K562 (cell line): Measurements from ENCODE around the gene BIK. TPM values are rescaled to one million over a fixed set of nuclear protein-coding genes. Genes with fewer than 3 reads are reported as not detected.

ENCODE experiments used
- ATAC-seq: fragments of 200-7000 bp; cut with Tn5 transposase; 3 replicates; pipeline ENCODE4 v1.9.1; 2020; ENCODE audit warnings: moderate library complexity
- BruUV-seq: library from RNA; stranded (reverse); fragments of 400-500 nt; replicated peaks from 2 replicates; lab custom pipeline; 2021; lab: Mats Ljungman, UMichigan
- CTCF ChIA-PET: fragments of 300-600 bp; formaldehyde crosslinking; extraction: SDS; loops from one replicate; lab custom pipeline; 2021; ENCODE audit warnings: low intra/inter-chr PET ratio; lab: Yijun Ruan, JAX
- POLR2A ChIA-PET: fragments of 300-600, 350-650 bp; sonication (Branson Sonifier 250); formaldehyde crosslinking; extraction: SDS; loops from one replicate; lab custom pipeline; 2021; ENCODE audit warnings: antibody characterized with exemption, inconsistent platforms; lab: Yijun Ruan, JAX
- DNase-seq, 4 experiments: peaks; one replicate each; pipeline versions ENCODE4 v3.0.0 to v3.0.0-alpha.2; 2011 to 2018; ENCODE audit warnings: low spot score in 3 of 4, mixed read lengths in 3 of 4; ENCODE audit errors: extremely low read depth in 1 of 4
- FAIRE-seq: peaks from 2 replicates; lab custom pipeline; 2011; peaks lifted over from hg19 to GRCh38; lab: Jason Lieb, UNC
- H2AFZ ChIP-seq: 2 replicates; pipeline ENCODE4 v1.6.0; 2011; ENCODE audit warnings: low read depth, low read length, control low read depth, inconsistent platforms
- H3K27ac ChIP-seq: fragments of 200-600 bp; 3 replicates; pipeline ENCODE4 v1.8.0; 2011; ENCODE audit warnings: low read depth, mild to moderate bottlenecking, control low read depth, inconsistent platforms, low read length, moderate library complexity, mixed read lengths; ENCODE audit errors: extremely low read depth
- H3K27me3 ChIP-seq, 2 experiments: fragments of 300-600 bp in 1 of 2; 2 replicates in 1 of 2; 3 replicates in 1 of 2; pipeline versions ENCODE4 v1.6.0 to v1.8.0; 2011; ENCODE audit warnings: inconsistent platforms in 2 of 2, low read length in 2 of 2, mild to moderate bottlenecking in 1 of 2, mixed read lengths in 1 of 2, moderate library complexity in 1 of 2; ENCODE audit not compliant: control insufficient read depth in 2 of 2, insufficient read depth in 2 of 2
- H3K36me3 ChIP-seq: fragments of 300-600 bp; 3 replicates; pipeline ENCODE4 v1.8.0; 2011; ENCODE audit warnings: mild to moderate bottlenecking, low read length, inconsistent platforms; ENCODE audit not compliant: control insufficient read depth, insufficient read depth
- H3K4me1 ChIP-seq, 2 experiments: fragments of 200-600 bp in 1 of 2; replicated peaks in 1 of 2; 2 replicates in 1 of 2; 3 replicates in 1 of 2; pipeline versions ENCODE4 v1.5.1 to v1.8.0; 2011; ENCODE audit warnings: inconsistent platforms in 2 of 2, low read length in 2 of 2, mild to moderate bottlenecking in 1 of 2, mixed read lengths in 1 of 2, moderate library complexity in 1 of 2; ENCODE audit not compliant: control insufficient read depth in 2 of 2, insufficient read depth in 2 of 2
- H3K4me2 ChIP-seq: 2 replicates; pipeline ENCODE4 v1.6.1; 2011; ENCODE audit warnings: low read length, control low read depth, inconsistent platforms, mixed read lengths; ENCODE audit not compliant: insufficient read depth
- H3K4me3 ChIP-seq: fragments of 200-600 bp; sonication (generic), shearing (Covaris generic); 2 replicates; pipeline ENCODE4 v1.5.1; 2016; ENCODE audit warnings: control low read depth, inconsistent platforms
- H3K79me2 ChIP-seq: fragments of 200-600 bp; 3 replicates; pipeline ENCODE4 v1.8.0; 2011; ENCODE audit warnings: low read length, inconsistent platforms; ENCODE audit not compliant: control insufficient read depth, insufficient read depth
- H3K9ac ChIP-seq, 2 experiments: 2 replicates each; pipeline versions ENCODE4 v1.6.0 to v1.6.1; 2011; ENCODE audit warnings: low read depth in 2 of 2, low read length in 2 of 2, control low read depth in 1 of 2, inconsistent platforms in 1 of 2, mild to moderate bottlenecking in 1 of 2, mixed read lengths in 1 of 2; ENCODE audit not compliant: insufficient read depth in 1 of 2
- H3K9me1 ChIP-seq: one replicate; pipeline ENCODE4 v1.6.0; 2011; ENCODE audit warnings: inconsistent platforms, mild to moderate bottlenecking, low read length, moderate library complexity; ENCODE audit not compliant: control insufficient read depth, insufficient read depth
- H3K9me3 ChIP-seq: replicated peaks from 2 replicates; pipeline ENCODE4 v1.5.1; 2011; ENCODE audit warnings: low read depth, low read length, inconsistent platforms; ENCODE audit not compliant: control insufficient read depth, insufficient read depth
- H4K20me1 ChIP-seq: replicated peaks from 2 replicates; pipeline ENCODE4 v1.6.1; 2011; ENCODE audit warnings: low read length, inconsistent platforms, mixed read lengths; ENCODE audit not compliant: control insufficient read depth, insufficient read depth
- BCOR ChIP-seq: fragments of 450-650 bp; IDR thresholded peaks from 2 replicates; pipeline ENCODE4 v1.6.1; 2016
- JUNB ChIP-seq: fragments of 450-650 bp; formaldehyde crosslinking; conservative IDR thresholded peaks from 2 replicates; pipeline ENCODE4 v1.4.0; 2020; ENCODE audit warnings: mild to moderate bottlenecking
- KDM1A ChIP-seq, 2 experiments: fragments of 450-650 bp; IDR thresholded peaks; 2 replicates each; pipeline ENCODE4 v1.6.1; 2016; ENCODE audit warnings: mild to moderate bottlenecking in 2 of 2
- RBM25 ChIP-seq: fragments of 200-400 bp; formaldehyde crosslinking; IDR thresholded peaks from 2 replicates; pipeline ENCODE4 v1.6.1; 2018; ENCODE audit warnings: low read length, low read depth, moderate library complexity; ENCODE audit not compliant: severe bottlenecking
- ZFP36 ChIP-seq: fragments of 150-350 bp; IDR thresholded peaks from 2 replicates; pipeline ENCODE4 v1.6.1; 2018; ENCODE audit warnings: low read length, low read depth; ENCODE audit not compliant: partially characterized antibody
- WGBS: fragments of 100-300 bp; shearing (Covaris generic); methylation state at CpG from one replicate; pipeline ENCODE4 v1.1.6; 2016; ENCODE audit warnings: low coverage, mixed read lengths; ENCODE audit not compliant: insufficient coverage; ENCODE audit errors: missing lambda C conversion rate; 5-methylcytosine and 5-hydroxymethylcytosine counted together
- in situ Hi-C: fragments of 300-500 bp; cut with MboI; formaldehyde crosslinking; loops from 4 replicates; pipeline ENCODE4 v1.15.0; 2018; ENCODE audit warnings: inconsistent platforms, mixed read lengths
- intact Hi-C: fragments of 100-400 bp; cut with micrococcal nuclease; formaldehyde crosslinking; loops from 2 replicates; pipeline ENCODE4 v1.14.2; 2022
- polyA plus RNA-seq, 8 experiments: library from polyadenylated mRNA; depleted of rRNA in 4 of 8; stranded (reverse) in 5 of 8; unstranded in 3 of 8; fragments of >200 nt; fragmentation: Nextera tagmentation in 2 of 8; fragmentation: Illumina TruSeq in 1 of 8; extraction: Ambion mirVana in 2 of 8; extraction: Trizol in 1 of 8; gene quantifications; 2 replicates each; pipeline versions ENCODE4 v1.2.1 to v1.2.3, GENCODE V29; 2011 to 2014; ENCODE audit warnings: inconsistent platforms in 1 of 8, missing spikeins in 1 of 8
- total RNA-seq, 7 experiments: library from RNA; depleted of rRNA in 6 of 7; stranded (reverse); fragments of >200 nt in 6 of 7; fragmentation: Illumina TruSeq in 2 of 7; extraction: Trizol in 2 of 7; gene quantifications; 2 replicates each; pipeline versions ENCODE4 v1.2.1 to v1.2.3, GENCODE V29; 2011 to 2021; ENCODE audit warnings: low replicate concordance in 1 of 7
- TF ChIP-seq, protein P1 (sequence below): fragments of 250-450 bp; sonication (Bioruptor Pico); IDR thresholded peaks from 2 replicates; pipeline ENCODE4 v1.4.0; 2020

The BIK gene
- total and polyA plus RNA-seq, 9 of the 15 experiments (the other 6 are each of a cell fraction or from before 2014, with no cell fraction given): 0.08 to 0.23 (median 0.18) TPM; not detected in 4

DNA sequence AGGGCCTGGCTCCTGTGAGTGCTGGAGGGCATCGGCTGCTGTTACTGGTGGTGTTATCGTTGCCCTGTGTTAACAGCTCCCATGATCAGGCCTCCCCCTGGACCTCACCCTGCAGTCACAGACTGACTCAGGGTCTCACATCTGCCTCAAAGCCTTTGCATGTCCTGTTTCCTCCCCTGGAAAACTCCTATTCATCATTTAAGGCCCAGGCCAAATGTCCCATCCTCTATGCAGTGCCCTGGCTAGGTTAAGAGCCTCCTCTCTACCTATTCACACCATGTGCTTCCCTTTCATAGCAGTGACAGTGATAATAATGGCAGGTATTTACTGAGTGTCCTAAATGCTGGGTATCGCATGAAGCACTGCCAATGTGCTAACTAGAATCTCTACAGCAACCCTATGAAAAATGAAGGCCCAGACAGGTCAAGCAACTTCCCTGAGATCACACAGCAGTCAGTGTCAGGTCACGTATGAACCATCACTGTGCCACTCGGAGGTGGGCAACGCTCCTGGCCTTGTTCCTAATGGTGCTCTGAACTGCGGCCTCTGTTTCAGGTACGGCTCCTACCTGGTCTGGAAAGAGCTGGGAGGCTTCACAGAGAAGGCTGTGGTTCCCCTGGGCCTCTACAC is 50.1 kb downstream of the BIK start:
- 93% methylated on average over 8 of the region's 8 CpGs for WGBS
- H3K9ac ChIP-seq: no peak overlapping the region
- intact Hi-C loops (no loop called here), in situ Hi-C loops (no loop called here)
- no peak overlapping the region for H3K27ac ChIP-seq
- ChIA-PET POLR2A (no interaction called here), CTCF (no interaction called here)
- H3K4me1 ChIP-seq: peaks cover 8 to 51% of the 10 kb centered on the region in 2 experiments
- no peaks in the 10 kb centered on the region for H3K9me3 ChIP-seq
- peaks cover 19% of the 10 kb centered on the region; the same call in 1 of the 3 replicates for H3K36me3 ChIP-seq
- H3K79me2 ChIP-seq: peaks cover 2% of the 10 kb centered on the region; the same call in 1 of the 3 replicates
- no peak for DNase-seq
- H3K4me2 ChIP-seq: no peak overlapping the region
- no peaks in the 10 kb centered on the region for H3K9me1 ChIP-seq
- no peak for ATAC-seq
- H3K4me3 ChIP-seq: no peak overlapping the region
- 0 out of 2 replicates have a peak, but pooled peaks cover 3% of the 10 kb centered on the region for H4K20me1 ChIP-seq
- no peak for FAIRE-seq
- no peak overlapping the region for H2AFZ ChIP-seq
- no TSS peak for BruUV-seq
- H3K27me3 ChIP-seq: no peaks in the 10 kb centered on the region
- peak; percentile 81 for TF ChIP-seq RBM25
- peak; percentile 61 for TF ChIP-seq BCOR
- TF ChIP-seq, protein P1, sequence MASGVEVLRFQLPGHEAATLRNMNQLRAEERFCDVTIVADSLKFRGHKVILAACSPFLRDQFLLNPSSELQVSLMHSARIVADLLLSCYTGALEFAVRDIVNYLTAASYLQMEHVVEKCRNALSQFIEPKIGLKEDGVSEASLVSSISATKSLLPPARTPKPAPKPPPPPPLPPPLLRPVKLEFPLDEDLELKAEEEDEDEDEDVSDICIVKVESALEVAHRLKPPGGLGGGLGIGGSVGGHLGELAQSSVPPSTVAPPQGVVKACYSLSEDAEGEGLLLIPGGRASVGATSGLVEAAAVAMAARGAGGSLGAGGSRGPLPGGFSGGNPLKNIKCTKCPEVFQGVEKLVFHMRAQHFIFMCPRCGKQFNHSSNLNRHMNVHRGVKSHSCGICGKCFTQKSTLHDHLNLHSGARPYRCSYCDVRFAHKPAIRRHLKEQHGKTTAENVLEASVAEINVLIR (CRISPR knock-in tag): no peak
- TF ChIP-seq ZFP36: peak; percentile 51
- TF ChIP-seq JUNB: no peak
- 0 out of 4 replicates have a peak, but pooled peaks of 1 of the 2 experiments have one; percentile 17 for TF ChIP-seq KDM1A (IDR thresholded peaks at IDR 0.05)
- TF ChIP-seq, all 486 proteins: peak for 4
